Dedifferentiated amniotic fluid mesenchymal stem cell (primary cell): Measurements from ENCODE around the gene HDAC5.
"Not testable (repeated sequence)": the region's sequence is repeated elsewhere in the genome, so short reads cannot be mapped to it uniquely, and the experiment has no call there.

Source experiments
- DNase-seq: peaks from one replicate; pipeline ENCODE4 v3.0.0-alpha.2; 2016; ENCODE audit errors: extremely low spot score

The HDAC5 gene

GRCh38 chr17:44123356-44124117 lies at the start of gene HDAC5:
Gene HDAC5, minus strand, starts transcription at chr17:44123641. Its CDS starts 6,126 bp downstream, at chr17:44117515.
- DNase-seq = peak; percentile 87

DNA sequence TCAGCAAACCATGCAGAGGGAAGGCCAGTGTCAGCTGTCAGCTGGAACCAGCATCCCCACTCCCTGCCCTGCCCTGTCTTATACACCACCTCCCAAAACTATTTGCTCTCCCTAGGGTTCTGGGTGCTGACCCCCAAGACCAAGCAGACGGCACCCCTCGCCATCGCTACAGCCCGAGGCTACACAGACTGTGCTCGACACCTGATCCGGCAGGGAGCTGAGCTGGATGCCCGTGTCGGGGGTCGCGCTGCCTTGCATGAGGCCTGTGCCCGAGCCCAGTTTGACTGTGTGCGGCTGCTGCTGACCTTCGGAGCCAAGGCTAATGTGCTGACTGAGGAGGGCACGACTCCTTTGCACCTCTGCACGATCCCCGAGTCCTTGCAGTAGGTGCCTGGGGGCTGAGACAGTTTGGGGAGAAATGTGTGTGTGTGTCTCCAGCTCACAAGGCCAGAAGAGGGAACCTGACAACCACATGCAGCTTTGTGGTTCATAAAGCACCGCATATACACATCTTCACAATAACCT lies 48.6 kb upstream of the HDAC5 start:
- no peak for DNase-seq

- DNase-seq = no peak
Measured at GRCh38 chr17:44170499-44171201, 47.2 kb upstream of the HDAC5 start, which contains the start of gene ASB16. Gene ASB16, plus strand, starts transcription at chr17:44170704. Its CDS starts 86 bp downstream, at chr17:44170790.

DNA sequence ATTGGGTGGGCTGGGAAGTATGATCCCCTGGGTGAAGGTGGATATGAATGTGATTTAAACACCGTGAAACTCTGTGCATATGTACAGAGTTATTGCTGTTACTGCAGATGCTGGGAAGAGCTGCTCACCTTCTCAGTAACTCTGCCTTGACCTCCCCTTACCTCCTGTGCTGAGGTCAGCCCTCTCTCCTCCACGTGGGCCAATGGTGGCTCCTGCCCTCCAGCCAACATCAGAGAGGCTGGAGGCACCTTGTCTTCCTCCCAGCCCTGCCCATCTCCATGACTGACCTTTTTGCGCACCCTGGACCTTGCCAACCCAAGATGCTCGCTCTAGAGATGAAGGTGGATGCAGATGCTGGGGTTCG lies 46.7 kb upstream of the HDAC5 start:
- DNase-seq = no peak

- DNase-seq = no peak
Measured at GRCh38 chr17:44167181-44167861, 43.9 kb upstream of the HDAC5 start.

GRCh38 chr17:44164476-44164875 lies 41.0 kb upstream of the HDAC5 start:
- DNase-seq = no peak

DNA sequence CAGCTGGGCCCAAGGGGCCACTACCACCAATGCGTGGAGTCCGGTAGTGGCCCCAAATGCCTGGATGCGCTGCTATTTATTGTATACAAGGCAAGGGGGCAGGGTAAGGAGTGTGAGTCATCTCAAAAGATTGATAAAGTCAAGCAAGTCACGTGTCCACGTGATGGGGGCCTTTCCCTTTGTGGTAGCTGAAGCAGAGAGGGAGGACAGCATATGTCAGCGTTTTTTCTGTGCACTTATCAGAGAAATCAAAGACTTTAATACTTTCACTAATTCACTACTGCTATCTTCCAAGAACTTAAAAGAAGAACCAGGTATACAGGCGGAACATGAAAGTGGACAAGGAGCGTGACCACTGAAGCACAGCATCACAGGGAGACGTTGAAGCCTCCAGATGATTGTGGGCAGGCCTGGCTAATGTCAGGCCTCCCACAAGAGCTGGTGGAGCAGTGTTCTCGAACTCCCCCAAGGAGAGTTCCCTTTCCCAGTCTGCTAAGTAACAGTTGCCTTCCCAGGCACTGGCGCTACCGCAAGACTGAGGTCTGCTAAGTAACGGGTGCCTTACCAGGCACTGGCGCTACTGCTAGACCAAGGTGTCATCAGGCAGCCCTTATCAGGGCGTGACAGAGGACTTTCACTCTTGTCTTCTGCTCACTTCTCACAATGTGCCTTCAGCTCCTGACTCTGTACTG lies 36.2 kb upstream of the HDAC5 start:
- DNase-seq = no peak

- DNase-seq = no peak
Measured at GRCh38 chr17:44155488-44155887, 32.0 kb upstream of the HDAC5 start.

- DNase-seq = no peak
Measured at GRCh38 chr17:44152875-44153274, 29.4 kb upstream of the HDAC5 start.

- DNase-seq = no peak
Measured at GRCh38 chr17:44149750-44150329, 26.4 kb upstream of the HDAC5 start.

DNA sequence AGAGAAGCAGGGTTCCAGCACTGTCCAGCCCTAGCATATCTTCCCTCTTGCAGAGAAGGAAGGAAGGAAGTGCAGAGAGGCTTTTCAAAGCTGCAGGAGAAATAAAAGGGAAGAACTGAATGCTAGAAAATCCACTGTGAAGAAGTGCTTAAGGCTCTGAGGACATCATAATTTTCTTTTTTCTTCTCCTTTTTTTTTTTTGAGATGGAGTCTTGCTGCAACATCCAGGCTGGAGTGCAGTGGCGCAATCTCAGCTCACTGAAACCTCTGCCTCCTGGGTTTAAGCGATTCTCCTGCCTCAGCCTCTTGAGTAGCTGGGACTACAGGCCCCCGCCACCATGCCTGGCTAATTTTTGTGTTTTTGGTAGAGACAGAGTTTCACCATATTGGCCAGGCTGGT lies 25.6 kb upstream of the HDAC5 start:
- DNase-seq = not testable (repeated sequence)

- no peak for DNase-seq
Measured at GRCh38 chr17:44147812-44148211, 24.4 kb upstream of the HDAC5 start.

DNA sequence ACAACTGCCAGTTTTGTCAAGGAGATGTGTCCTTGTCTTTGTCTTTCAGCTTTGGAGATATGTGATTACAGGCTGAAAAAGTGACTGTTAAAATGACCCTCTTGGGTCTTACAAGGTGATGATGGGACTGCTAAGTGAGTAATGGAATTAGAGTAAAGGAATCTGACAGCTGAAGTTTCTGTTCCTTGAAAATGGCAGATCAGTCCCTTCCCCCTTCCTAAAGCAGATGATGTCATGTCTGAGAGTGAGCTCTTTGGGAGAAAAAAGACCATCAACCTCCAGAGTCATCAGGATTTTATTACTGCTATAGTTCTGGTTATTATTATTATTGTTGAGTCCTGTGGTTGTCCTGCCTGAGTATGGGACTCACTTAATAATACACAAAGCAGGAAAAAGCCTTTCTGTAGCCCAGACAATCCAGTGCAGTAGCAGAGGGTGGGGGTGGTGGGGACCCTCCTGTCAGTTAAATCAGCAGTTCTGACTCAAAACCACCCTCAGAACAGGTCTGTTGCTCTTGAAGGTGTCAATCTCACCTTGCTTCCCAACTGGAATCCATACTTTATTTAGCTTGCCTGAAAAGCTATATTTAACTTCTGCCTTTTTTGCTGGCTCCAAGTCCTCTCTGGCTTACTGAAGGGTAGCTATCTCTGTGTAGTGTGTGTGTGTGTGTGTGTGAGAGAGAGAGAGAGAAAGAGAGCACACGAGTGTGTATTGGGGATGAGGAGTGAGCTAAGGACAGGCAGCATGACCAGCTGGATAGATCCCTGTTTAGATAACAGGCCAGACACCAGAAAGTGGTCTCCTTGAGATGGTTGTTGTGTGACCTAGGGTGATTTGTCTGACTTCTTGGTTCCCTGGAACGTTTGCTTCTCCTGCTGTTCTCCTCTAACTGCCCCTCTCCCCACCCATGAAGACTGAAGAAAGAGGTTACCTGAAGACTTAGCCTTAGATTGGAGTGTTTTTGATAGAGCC lies 23.2 kb upstream of the HDAC5 start:
- DNase-seq = no peak

DNA sequence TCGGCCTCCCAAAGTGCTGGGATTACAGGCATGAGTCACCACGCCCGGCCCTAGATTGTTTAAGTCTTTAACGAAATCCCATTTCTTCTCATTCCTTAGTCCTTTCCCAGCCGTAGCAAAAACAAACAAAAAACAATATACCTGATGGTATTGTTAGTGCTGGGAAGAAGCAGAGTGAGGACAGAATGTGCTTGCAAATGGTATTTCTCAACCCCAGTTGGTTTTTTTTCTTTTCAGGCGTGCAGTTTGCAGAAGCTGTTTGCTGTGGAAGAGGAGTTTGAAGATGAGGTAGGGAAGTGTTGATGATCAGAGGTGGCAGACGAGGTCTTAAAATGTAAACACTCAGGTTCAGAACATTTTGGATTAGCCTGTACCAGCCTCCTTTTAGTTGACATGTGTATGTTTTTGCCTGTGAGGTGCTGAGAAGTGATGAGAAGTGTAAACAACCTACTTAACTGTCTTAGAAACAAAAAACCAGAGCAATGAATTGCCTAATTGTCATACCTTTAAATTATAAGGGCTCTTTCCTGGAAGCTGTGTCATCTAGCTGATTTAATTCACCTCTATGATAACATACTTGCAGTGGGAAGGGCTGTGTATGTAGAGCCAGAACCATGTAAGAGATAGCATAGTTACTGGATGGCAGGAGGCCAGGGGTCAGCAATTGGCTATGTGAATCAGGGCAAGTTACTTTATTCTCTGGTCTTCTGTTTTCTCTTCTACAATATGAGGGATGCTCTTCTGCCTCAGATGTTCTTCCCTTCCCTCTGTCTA lies 21.7 kb upstream of the HDAC5 start:
- no peak for DNase-seq

DNA sequence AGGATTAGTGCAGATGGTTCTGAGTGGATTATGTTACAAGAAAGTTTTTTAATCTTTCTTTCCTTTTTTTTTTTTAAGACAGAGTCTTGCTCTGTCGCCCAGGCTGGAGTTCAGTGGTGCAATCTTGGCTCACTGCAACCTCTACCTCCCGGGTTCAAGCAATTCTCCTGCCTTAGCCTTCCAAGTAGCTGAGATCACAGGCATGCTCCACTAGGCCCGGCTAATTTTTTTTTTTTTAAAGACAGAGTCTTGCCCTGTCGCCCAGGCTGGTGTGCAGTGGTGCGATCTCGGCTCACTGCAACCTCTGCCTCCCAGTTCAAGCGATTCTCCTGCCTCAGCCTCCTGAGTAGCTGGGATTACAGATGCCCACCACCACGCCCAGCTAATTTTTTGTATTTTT lies 20.5 kb upstream of the HDAC5 start:
- DNase-seq = not testable (repeated sequence)

GRCh38 chr17:44137891-44138709 lies 14.7 kb upstream of the HDAC5 start:
- peak; percentile 97 for DNase-seq

DNA sequence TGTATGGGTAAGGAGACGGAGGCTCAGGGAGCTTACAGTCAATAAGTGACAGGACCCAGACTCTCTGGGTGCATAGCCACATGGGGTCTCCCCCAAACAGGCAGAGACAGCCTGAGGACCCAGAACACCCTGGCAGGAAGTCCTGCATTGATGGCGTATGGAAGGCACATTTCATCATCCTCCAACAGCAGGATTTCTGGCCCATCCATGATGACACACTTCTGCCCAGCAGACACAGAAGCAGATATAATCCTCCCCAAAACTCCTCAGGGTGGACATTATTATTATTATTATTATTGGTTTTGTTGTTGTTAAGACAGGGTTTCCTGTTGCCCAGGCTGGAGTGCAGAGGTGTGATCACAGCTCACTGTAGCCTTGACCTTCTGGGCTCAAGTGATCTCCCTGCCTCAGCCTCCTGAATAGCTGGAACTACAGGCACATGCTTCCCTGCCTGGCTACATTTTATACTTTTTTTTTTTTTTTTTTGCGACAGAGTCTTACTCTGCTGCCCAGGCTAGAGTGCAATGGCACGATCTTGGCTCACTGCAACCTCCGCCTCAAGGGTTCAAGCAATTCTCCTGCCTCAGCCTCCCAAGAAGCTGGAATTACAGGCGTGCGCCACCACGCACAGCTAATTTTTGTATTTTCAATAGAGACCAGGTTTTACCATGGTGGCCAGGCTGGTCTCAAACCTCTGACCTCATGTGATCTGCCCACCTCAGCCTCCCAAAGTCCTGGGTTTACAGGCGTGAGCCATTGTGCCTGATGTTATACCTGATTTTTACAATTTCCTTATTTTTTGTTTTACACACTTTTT lies 11.5 kb upstream of the HDAC5 start:
- no peak for DNase-seq
